HFFc6 (cell line): Measurements from ENCODE around the gene MRPL46. TPM values are rescaled to one million over a fixed set of nuclear protein-coding genes. Genes with fewer than 3 reads are reported as not detected.
"Not testable (repeated sequence)": the region's sequence is repeated elsewhere in the genome, so short reads cannot be mapped to it uniquely, and the experiment has no call there.

Experiments used
- DNase-seq: peaks from one replicate; pipeline ENCODE4 v3.0.0-alpha.2; 2018
- H3K27ac Mint-ChIP-seq: 2 replicates; pipeline ENCODE4 v1.8.0; 2020; ENCODE audit warnings: mild to moderate bottlenecking, mixed read lengths
- H3K27me3 Mint-ChIP-seq: 2 replicates; pipeline ENCODE4 v1.8.0; 2021; ENCODE audit warnings: mild to moderate bottlenecking, moderate library complexity, mixed read lengths; ENCODE audit not compliant: insufficient read depth
- H3K36me3 Mint-ChIP-seq: 2 replicates; pipeline ENCODE4 v1.8.0; 2021; ENCODE audit warnings: low read depth, mixed read lengths
- H3K4me1 Mint-ChIP-seq: 2 replicates; pipeline ENCODE4 v1.8.0; 2020; ENCODE audit warnings: low read depth, mixed read lengths
- H3K4me3 Mint-ChIP-seq: 2 replicates; pipeline ENCODE4 v1.8.0; 2020; ENCODE audit warnings: mild to moderate bottlenecking, moderate library complexity, mixed read lengths
- H3K9me3 Mint-ChIP-seq: 2 replicates; pipeline ENCODE4 v1.8.0; 2020; ENCODE audit warnings: mild to moderate bottlenecking, mixed read lengths
- CTCF ChIP-seq: fragments of 200-600 bp; sonication (generic); IDR thresholded peaks from 2 replicates; pipeline ENCODE4 v1.5.0; 2021; ENCODE audit warnings: antibody characterized with exemption, mild to moderate bottlenecking
- total RNA-seq, 6 experiments: library from RNA; stranded (reverse); fragmentation: NEBNext Ultra II Directional; extraction: Animal tissue kit (Norgen Biotek cat#: 25700); gene quantifications; 2 replicates in 1 of 6; 3 replicates in 5 of 6; pipeline ENCODE4 v1.2.3, GENCODE V29; 2021

MRPL46 gene
- total RNA-seq, 6 experiments from 2014 or later: 27.3 to 31.3 (median 29.0) TPM

GRCh38 chr15:88479169-88479568 is 12.0 kb upstream of the MRPL46 start:
- peaks cover 11% of the 10 kb centered on the region for H3K4me1 Mint-ChIP-seq
- 0 out of 2 replicates have a peak, but pooled peaks cover 10% of the 10 kb centered on the region for H3K36me3 Mint-ChIP-seq
- H3K4me3 Mint-ChIP-seq: no peak overlapping the region
- TF ChIP-seq CTCF: peak; percentile 37
- H3K27me3 Mint-ChIP-seq: peaks cover 2% of the 10 kb centered on the region; the same call in 1 of the 2 replicates
- no peaks in the 10 kb centered on the region for H3K9me3 Mint-ChIP-seq
- H3K27ac Mint-ChIP-seq: no peak overlapping the region
- DNase-seq: no peak

- Mint-ChIP-seq H3K9me3 (no peaks in the 10 kb centered on the region), H3K4me3 (no peak overlapping the region), H3K27ac (no peak overlapping the region), H3K4me1 (peaks cover 7% of the 10 kb centered on the region), H3K36me3 (0 out of 2 replicates have a peak, but pooled peaks cover 10% of the 10 kb centered on the region), H3K27me3 (peaks cover 2% of the 10 kb centered on the region; the same call in 1 of the 2 replicates)
- no peak for TF ChIP-seq CTCF
- no peak for DNase-seq
These were observed 10.7 kb upstream of the MRPL46 start for GRCh38 chr15:88477904-88478303.

- Mint-ChIP-seq H3K36me3 (peaks cover 14% of the 10 kb centered on the region), H3K9me3 (no peaks in the 10 kb centered on the region), H3K4me1 (peaks cover 7% of the 10 kb centered on the region), H3K4me3 (no peak overlapping the region), H3K27me3 (peaks cover 2% of the 10 kb centered on the region; the same call in 1 of the 2 replicates), H3K27ac (no peak overlapping the region)
- no peak for DNase-seq
- no peak for TF ChIP-seq CTCF
These were observed 9.9 kb upstream of the MRPL46 start for GRCh38 chr15:88477126-88477525.

- H3K27me3 Mint-ChIP-seq: peaks cover under 1% of the 10 kb centered on the region; the same call in 1 of the 2 replicates
- peak; percentile 83 for TF ChIP-seq CTCF
- H3K36me3 Mint-ChIP-seq: peaks cover 18% of the 10 kb centered on the region
- peak; percentile 49 for DNase-seq
- peaks cover 7% of the 10 kb centered on the region for H3K4me1 Mint-ChIP-seq
- H3K9me3 Mint-ChIP-seq: no peaks in the 10 kb centered on the region
- H3K4me3 Mint-ChIP-seq: no peak overlapping the region
- H3K27ac Mint-ChIP-seq: no peak overlapping the region
These were observed 9.5 kb upstream of the MRPL46 start for GRCh38 chr15:88476635-88477060.

GRCh38 chr15:88473661-88474293 is 6.6 kb upstream of the MRPL46 start:
- H3K27ac Mint-ChIP-seq, H3K4me1 Mint-ChIP-seq, H3K4me3 Mint-ChIP-seq, H3K27me3 Mint-ChIP-seq, DNase-seq, H3K9me3 Mint-ChIP-seq: not testable (repeated sequence)
- peaks cover 18% of the 10 kb centered on the region for H3K36me3 Mint-ChIP-seq

DNA sequence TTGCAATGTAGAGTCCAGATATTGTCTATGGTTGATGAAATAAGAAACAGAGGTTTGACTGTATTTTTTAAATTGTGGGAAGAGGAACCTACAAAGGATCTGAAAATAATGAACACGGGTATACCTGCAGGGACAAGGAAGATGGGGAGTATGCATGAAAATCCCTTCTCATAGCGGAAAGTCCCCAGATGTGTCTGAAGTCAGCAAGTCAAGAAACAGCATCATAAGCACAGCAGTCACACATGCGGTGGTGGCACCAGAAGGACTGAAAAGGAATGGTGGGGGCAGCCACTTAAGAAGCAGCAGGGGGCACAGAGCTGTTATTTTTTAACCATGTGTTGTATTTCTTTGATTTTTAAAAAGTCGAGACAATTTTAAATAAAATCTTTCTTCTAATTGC is 5.0 kb upstream of the MRPL46 start:
- no peaks in the 10 kb centered on the region for H3K27me3 Mint-ChIP-seq
- DNase-seq: no peak
- no peaks in the 10 kb centered on the region for H3K9me3 Mint-ChIP-seq
- no peak overlapping the region for H3K4me3 Mint-ChIP-seq
- H3K27ac Mint-ChIP-seq: no peak overlapping the region
- H3K4me1 Mint-ChIP-seq: peaks cover 15% of the 10 kb centered on the region
- H3K36me3 Mint-ChIP-seq: peaks cover 24% of the 10 kb centered on the region
- TF ChIP-seq CTCF: no peak
